Measurements from ENCODE around the gene BCL6.

The BCL6 gene

DNA sequence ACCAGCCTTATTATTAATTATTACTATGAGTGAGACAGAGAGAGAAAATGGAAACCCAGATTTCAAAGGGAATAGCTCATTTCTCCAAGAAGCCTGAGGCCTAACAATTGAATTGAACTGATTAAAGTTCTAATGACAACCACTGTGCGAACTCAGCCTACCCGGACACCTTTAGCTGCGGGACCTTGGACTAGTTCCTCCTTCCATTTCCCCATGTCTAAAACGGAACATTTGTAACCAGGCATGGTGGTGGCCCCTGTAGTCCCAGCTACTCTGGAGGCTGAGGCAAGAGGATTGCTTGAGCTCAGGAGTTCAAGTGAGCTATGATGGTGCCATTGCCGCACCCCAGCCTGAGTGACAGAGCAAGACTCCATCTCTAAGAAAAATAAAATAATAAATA is 26.5 kb downstream of the BCL6 start:
- Mint-ChIP-seq H3K4me1 (peaks cover 9% of the 10 kb centered on the region), H3K9me3 (no peaks in the 10 kb centered on the region), H3K27ac (no peak overlapping the region), H3K27me3 (peaks cover 11% of the 10 kb centered on the region), H3K4me3 (no peak overlapping the region)
- DNase-seq (no peak), ATAC-seq (no peak)

DNA sequence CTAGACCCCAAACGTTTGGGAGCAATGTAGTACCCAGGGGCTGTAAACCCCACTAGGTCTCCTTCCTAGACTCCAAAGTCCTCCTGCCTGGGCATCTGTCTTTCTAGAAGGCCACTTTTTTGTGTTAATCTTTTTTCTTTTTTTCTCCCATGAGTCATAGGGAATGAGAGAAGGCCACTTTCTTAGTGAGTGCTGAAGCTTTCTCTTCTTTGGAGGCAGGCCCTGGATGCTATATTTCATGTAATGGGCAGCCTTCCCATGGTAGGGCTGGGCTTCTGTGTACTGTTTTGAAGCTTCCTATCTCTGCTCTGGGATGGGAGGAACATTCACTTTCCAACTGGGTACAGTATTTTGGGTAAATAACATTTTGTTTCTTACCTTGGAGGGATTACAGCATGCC is 27.7 kb downstream of the BCL6 start:
- no peak overlapping the region for H3K4me3 Mint-ChIP-seq
- peak overlapping the region in 1 of 2 donors; percentile 36 for H3K27ac Mint-ChIP-seq
- no peak for ATAC-seq
- no peaks in the 10 kb centered on the region for H3K9me3 Mint-ChIP-seq
- H3K27me3 Mint-ChIP-seq = peaks cover 11% of the 10 kb centered on the region
- no peak for DNase-seq
- peaks cover 16% of the 10 kb centered on the region for H3K4me1 Mint-ChIP-seq

DNA sequence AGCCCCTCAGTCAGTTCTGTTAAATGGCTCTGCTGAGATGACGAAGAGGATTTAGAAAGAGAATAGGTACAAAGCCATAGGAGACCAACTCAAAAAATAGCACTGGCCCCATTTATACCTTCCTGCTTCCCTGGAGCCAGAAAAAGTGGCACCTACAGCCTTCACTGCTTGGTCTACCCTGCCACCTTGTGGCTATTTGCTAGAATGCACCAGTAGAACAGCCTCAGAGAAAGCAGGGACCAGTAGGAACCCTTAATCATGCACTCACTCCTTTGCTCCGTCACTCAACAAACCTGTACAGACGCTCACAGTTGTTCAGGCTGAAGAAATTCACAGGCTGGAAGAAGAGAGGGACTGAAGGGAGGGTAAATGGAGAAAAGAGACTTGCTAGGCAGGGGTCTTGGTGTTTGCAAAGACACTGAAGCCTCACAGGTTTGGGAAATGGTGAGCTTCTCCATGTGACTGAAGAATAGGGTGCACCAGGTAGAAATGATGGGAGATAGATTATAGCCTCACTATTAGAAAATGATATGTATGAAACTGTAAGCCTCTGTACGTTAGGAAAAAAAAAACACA is 30.8 kb downstream of the BCL6 start:
- no peaks in the 10 kb centered on the region for H3K9me3 Mint-ChIP-seq
- DNase-seq (peak; percentile 73 to 76), ATAC-seq (peak; percentile 86)
- peaks cover 16% of the 10 kb centered on the region for H3K4me1 Mint-ChIP-seq
- H3K4me3 Mint-ChIP-seq = no peak overlapping the region
- no peak overlapping the region for H3K27ac Mint-ChIP-seq
- H3K27me3 Mint-ChIP-seq = peaks cover 11% of the 10 kb centered on the region

DNA sequence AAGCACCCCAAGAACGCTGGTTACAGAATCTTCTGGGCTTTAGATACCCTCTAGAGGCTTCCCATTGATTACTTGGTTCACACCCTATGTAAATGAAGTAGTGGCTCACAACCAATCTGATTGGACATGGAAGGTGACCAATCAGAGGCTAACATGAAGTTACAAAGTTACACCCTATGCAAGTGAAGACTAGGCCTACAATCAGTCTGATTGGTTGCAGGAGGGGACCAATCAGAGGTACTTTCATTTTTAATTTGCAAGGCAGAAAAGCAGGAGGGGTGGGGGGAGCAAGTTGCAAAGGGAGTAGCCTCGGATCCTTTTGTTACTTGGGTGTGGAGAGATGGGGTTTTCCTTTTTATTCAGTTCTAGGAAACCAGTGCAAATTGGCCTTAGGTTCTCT is 31.8 kb downstream of the BCL6 start:
- H3K27ac Mint-ChIP-seq = no peak overlapping the region
- H3K9me3 Mint-ChIP-seq = no peaks in the 10 kb centered on the region
- H3K4me1 Mint-ChIP-seq = peaks cover 16% of the 10 kb centered on the region
- DNase-seq (no peak), ATAC-seq (peak; percentile 72)
- peaks cover 11% of the 10 kb centered on the region for H3K27me3 Mint-ChIP-seq
- no peak overlapping the region for H3K4me3 Mint-ChIP-seq

DNA sequence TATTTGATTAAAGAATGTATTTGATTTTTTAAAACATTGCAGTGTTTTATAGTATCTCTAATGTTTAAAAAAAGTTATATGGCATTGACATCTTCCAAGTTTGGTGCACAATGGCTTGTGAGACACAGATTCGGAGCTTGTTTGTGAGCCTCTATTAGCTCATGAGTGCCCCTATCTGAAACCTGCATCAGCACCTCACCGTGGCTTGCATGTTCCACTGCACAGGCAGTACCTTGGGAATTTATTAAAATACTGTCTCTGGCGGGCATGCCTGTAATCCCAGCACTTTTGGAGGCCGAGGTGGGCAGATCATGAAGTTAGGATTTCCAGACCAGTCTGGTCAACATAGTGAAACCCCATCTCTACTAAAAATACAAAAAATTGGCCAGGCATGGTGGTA is 36.1 kb downstream of the BCL6 start:
- no peak for ATAC-seq
- Mint-ChIP-seq H3K27me3 (no peaks in the 10 kb centered on the region), H3K9me3 (no peaks in the 10 kb centered on the region), H3K27ac (no peak overlapping the region), H3K4me1 (peaks cover 10% of the 10 kb centered on the region), H3K4me3 (no peak overlapping the region)
- DNase-seq = no peak

DNA sequence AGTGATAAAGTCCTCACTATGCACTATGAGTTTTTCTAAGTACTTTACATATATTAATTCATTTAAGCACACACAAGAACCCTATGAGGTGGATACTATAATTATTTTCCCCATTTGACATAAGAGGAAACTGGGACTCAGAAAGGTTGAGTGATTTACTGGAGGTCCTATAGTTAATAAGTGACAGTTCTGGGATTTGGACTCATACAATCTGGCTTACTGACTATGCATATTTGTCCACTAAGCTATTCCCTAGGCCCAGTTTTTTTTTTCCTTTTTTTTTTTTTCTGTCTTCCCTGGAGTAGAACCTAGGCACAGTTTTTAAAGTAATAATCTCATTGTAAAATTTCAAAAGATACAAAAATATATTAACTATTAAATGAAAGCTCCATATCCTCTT is 36.6 kb downstream of the BCL6 start:
- Mint-ChIP-seq H3K4me3 (no peak overlapping the region), H3K27ac (no peak overlapping the region), H3K4me1 (peaks cover 5% of the 10 kb centered on the region), H3K27me3 (no peaks in the 10 kb centered on the region), H3K9me3 (no peaks in the 10 kb centered on the region)
- ATAC-seq = no peak
- DNase-seq = no peak

DNA sequence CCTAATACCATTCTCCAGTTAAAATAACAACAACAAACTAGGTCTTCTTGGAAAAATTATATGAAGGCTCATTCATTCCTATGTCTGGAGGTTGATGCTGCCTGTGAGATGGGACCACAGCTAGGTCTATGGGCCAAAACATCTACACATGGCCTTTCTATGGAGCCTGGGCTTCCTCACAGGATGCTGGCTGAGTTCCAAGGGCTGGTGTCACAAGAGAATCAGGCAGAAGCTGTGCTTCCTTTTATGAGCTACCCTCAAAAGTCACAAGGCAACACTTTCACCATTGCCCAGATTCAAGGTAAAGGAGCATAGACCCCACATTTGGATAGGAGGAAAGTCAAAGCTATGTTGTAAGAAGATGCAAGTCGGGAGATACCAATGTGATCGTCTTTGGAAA is 38.3 kb downstream of the BCL6 start:
- DNase-seq = no peak
- H3K4me1 Mint-ChIP-seq = no peaks in the 10 kb centered on the region
- H3K27me3 Mint-ChIP-seq = peaks cover 3% of the 10 kb centered on the region
- ATAC-seq = no peak
- no peaks in the 10 kb centered on the region for H3K9me3 Mint-ChIP-seq
- no peak overlapping the region for H3K4me3 Mint-ChIP-seq
- H3K27ac Mint-ChIP-seq = no peak overlapping the region

DNA sequence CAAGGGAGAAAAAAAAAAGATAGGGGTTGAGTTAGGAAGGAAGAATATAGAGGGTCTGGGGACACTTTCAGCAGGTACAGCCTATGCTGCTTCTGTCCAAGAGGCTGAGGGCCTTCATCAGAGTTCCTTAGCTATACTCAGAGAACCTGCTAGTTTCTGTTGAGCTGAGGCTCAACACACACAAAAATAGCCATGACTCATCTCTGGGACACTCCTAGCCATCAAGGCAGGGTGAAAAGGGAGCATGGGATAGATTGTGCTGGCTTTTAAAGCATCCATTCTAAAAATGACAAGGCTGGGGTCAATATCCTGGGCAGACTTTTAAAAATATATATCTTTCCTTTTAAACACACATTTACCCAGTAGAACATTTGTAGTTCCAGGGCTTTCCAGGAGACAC is 40.1 kb downstream of the BCL6 start:
- Mint-ChIP-seq H3K27me3 (peaks cover 8% of the 10 kb centered on the region), H3K4me1 (no peaks in the 10 kb centered on the region), H3K9me3 (no peaks in the 10 kb centered on the region), H3K27ac (no peak overlapping the region), H3K4me3 (no peak overlapping the region)
- ATAC-seq = no peak
- DNase-seq = no peak

DNA sequence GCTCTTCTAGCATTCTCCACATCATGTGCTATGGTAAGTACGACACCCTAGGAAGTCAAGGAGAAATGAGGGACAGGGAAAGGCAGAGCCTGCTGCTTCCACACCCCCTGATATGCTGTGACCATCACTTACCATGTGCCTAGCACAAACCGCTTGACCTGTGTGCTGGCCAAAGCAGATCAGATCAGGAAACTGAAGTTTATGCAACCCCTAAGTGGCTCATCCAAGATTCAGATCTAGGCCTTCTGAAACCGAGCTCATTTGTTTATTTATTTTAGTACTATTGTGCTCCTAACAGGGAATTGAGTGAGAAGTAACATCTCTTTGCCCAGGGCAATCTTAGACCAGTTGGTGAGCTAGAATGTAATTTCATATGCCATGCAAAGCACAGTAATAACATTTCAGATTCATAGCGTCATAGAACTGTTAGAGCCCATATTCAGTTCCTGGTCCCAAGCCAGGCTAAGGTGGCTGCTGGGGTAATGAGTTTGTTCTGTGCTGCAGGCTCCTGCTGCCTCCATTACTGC is 42.7 kb downstream of the BCL6 start, which contains the start of gene RTP2:
Gene RTP2, minus strand, starts transcription at position 51 of the 527 bp plus-strand sequence. CDS start 429 bp downstream, outside the sequence.
- H3K4me3 Mint-ChIP-seq = no peak within 1 kb of the TSS
- no peak for DNase-seq
- H3K27me3 Mint-ChIP-seq = peaks cover 8% of the 10 kb centered on the region
- peak within 1 kb of the TSS in 1 of 2 donors; percentile 15 for H3K27ac Mint-ChIP-seq
- H3K4me1 Mint-ChIP-seq = no peaks in the 10 kb centered on the region
- no peaks in the 10 kb centered on the region for H3K9me3 Mint-ChIP-seq
- ATAC-seq = no peak

DNA sequence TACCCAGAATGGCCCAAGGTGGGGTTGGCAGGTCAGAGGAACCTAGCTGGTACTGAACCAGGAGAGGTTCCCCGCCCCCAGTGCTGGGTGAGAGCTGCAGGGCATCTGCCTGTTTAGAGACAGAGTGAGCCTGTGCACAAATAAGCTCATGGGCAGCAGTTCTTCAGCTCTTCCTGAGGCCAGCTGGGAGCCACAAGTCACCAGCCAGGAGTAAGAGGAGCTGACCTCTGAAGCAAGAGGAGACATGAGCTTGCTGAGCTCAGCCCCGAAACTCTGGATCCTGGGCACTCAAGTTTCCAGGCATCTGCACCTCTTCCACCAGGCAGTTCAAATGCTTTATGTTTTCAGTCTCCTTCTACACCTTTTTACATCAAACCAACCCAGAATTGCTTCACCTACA is 45.0 kb downstream of the BCL6 start:
- no peak overlapping the region for H3K27ac Mint-ChIP-seq

DNA sequence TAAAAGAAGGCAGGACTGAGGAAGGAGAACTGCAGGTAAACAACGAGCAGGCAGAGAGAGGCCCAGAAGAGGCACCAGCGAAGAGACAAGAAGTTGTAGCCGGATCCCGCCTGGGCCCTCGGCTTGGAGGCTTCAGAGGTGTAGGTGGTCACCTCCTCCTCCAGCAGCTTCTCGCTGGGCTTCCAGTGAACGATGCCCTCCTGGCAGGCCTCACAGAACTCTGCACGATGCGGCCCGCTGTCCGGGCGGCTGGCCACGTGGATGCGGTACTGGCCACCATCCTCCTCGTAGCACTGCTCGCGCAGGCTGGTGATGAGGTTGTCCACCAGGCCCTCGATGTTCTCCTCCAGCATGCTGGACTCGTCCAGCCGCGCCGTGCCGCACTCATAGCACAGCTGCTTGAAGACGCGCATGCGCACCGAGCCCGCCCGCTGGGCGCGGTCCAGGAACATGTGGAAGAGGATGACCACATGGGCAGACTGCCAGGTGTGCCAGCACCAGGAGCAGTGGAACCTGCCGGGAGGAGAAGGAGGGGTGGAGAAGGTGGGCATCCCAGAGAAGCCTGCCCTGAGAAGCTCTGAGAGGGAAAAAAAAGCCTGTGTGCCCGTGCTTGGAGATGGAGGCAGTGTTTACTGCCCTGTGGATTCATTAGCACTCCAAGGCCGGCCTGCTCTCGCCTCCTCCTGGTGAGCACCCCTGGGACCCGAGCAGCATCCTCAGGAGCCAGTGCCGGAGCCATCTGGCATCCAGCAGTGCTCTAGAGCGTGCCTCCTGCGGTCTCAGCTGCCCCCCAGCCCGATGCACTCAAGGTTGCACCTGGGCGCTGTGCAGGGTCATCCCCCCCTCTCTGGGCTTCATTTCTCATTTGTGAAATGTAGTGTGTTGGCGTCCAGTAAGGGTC is 46.5 kb downstream of the BCL6 start:
- Mint-ChIP-seq H3K27me3 (peaks cover 35% of the 10 kb centered on the region), H3K9me3 (no peaks in the 10 kb centered on the region)

More for the DNA sequence above, 45.0 kb downstream of the BCL6 start:
- no peaks in the 10 kb centered on the region for H3K9me3 Mint-ChIP-seq
- H3K4me1 Mint-ChIP-seq = no peaks in the 10 kb centered on the region
- peaks cover 20% of the 10 kb centered on the region for H3K27me3 Mint-ChIP-seq
- no peak for DNase-seq
- no peak for ATAC-seq
- H3K4me3 Mint-ChIP-seq = no peak overlapping the region

DNA sequence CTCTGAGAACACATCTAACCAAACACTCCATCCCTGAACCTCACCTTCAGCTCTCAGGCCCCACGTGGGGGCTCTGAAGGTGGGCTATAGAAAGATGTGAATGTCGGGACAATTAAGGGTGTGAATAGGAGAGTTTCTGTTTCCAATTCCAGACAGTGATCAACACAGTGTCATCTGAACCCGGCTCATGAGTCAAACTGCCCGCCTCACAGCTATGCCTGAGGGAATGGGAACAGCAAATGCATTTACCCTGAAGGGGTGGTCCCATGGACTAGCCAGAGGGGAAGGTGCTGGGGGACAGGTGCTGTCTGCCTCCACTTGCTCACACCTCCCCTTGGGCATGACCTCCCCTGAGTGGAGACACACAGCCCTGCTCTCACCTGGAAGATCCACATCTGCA is 49.2 kb downstream of the BCL6 start:
- Mint-ChIP-seq H3K4me3 (no peak overlapping the region), H3K4me1 (no peaks in the 10 kb centered on the region), H3K9me3 (no peaks in the 10 kb centered on the region), H3K27me3 (peaks cover 34% of the 10 kb centered on the region), H3K27ac (no peak overlapping the region)
- DNase-seq (no peak), ATAC-seq (peak; percentile 16)

More for the DNA sequence above, 46.5 kb downstream of the BCL6 start:
- ATAC-seq = no peak
- no peaks in the 10 kb centered on the region for H3K4me1 Mint-ChIP-seq
- no peak overlapping the region for H3K27ac Mint-ChIP-seq
- DNase-seq = no peak
- no peak overlapping the region for H3K4me3 Mint-ChIP-seq

DNA sequence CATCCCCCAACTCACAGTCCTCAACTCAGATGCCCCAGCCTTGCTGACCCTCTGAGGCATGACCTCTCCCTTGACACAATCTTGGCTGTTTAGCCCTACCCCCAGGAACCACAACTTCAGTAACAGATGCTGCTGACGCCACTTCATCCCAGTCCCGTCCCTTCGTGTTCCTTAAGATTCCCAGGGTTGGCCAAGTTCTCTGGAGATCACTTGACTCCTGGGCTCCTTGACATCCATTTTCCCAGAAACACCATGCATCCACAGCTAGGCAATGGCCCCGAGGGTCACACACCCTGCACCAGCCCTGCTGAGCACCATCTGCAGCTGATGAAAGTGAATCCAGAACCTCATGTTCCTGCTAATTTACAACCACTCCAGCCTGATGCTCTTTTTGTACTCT is 49.8 kb downstream of the BCL6 start:
- ATAC-seq (no peak), DNase-seq (no peak)
- H3K9me3 Mint-ChIP-seq = no peaks in the 10 kb centered on the region
- H3K27me3 Mint-ChIP-seq = peaks cover 38% of the 10 kb centered on the region
- no peak overlapping the region for H3K27ac Mint-ChIP-seq
- no peaks in the 10 kb centered on the region for H3K4me1 Mint-ChIP-seq
- no peak overlapping the region for H3K4me3 Mint-ChIP-seq

DNA sequence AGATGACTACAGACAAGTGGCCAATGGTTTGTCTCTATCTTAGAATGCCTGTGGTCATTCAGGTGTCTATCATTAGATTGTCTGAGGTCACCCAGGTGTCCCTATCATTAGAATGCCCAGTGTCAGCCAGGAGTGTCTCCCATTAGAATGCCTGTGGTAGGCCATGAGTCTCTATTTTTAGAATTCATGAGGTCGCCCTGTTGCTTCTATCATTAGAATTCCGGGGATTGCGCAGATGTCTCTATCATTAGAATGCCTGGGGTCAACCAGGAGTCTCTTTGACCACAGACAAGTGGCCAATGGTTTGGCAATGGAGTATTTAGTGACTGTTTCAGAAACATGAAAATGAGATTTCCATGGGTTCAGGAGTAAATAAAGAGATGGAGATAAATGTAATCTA is 50.5 kb downstream of the BCL6 start:
- Mint-ChIP-seq H3K27me3 (peaks cover 38% of the 10 kb centered on the region), H3K4me1 (no peaks in the 10 kb centered on the region), H3K27ac (no peak overlapping the region), H3K4me3 (no peak overlapping the region), H3K9me3 (no peaks in the 10 kb centered on the region)
- no peak for ATAC-seq
- no peak for DNase-seq

DNA sequence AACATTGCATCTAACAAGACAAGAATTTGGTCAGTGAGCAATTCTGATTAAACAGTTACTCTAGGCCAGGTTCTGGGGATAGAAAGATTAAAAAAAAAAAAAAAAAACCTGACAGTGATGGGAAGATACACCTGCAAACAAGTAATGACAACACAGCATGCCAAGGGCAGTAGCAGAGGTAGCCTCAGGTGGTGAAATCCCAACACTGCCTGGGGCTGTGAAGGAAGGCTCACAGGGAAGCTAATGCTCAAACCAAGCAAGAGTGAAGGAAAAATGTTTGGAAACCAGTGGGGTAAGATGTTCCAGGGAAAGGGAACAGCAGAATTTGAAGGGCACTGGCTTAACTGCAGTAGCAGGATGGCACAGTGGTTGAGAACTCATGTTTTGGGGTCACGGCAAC is 51.8 kb downstream of the BCL6 start:
- H3K27ac Mint-ChIP-seq = no peak overlapping the region
- H3K27me3 Mint-ChIP-seq = peaks cover 42% of the 10 kb centered on the region
- H3K4me1 Mint-ChIP-seq = no peaks in the 10 kb centered on the region
- no peak overlapping the region for H3K4me3 Mint-ChIP-seq
- no peaks in the 10 kb centered on the region for H3K9me3 Mint-ChIP-seq
- ATAC-seq (no peak), DNase-seq (no peak)

DNA sequence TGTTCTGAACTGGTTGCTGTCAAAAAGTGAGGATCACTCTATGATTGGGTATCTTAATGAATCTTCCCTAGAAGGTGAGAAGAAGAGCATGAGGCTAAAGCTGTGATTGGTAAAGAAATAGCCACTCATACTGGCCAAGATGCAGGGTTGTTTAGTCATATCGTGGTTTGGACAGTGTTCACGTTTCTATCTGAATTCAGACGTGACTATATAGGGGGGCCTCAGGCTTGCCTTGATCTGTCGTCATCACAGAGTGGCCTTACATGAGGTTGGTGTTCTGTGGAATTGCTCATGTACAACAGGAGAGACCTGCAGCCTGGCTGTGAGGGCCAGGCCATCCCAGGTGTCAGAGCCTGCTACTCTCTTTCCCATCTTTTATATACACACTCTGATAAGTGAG is 55.3 kb downstream of the BCL6 start:
- H3K27ac Mint-ChIP-seq = no peak overlapping the region
- ATAC-seq (peak; percentile 28), DNase-seq (no peak)
- H3K4me1 Mint-ChIP-seq = no peaks in the 10 kb centered on the region
- no peak overlapping the region for H3K4me3 Mint-ChIP-seq
- H3K9me3 Mint-ChIP-seq = peaks cover 10 to 12% of the 10 kb centered on the region in 2 donors
- peaks cover 39% of the 10 kb centered on the region for H3K27me3 Mint-ChIP-seq
